GM21515 (cell line): ENCODE measurements around the gene FBLN2.

Experiments
- ATAC-seq: cut with Tn5 transposase; IDR thresholded peaks from one replicate; pipeline ENCODE4 v1.9.1; 2021; ENCODE audit not compliant: unreplicated experiment

Gene FBLN2

GRCh38 chr3:13530241-13531009, 18.5 kb upstream of the FBLN2 start:
- ATAC-seq = no peak

- ATAC-seq = no peak
These were observed 16.8 kb upstream of the FBLN2 start for GRCh38 chr3:13532085-13532484.

- no peak for ATAC-seq
These were observed 16.3 kb upstream of the FBLN2 start for GRCh38 chr3:13532631-13533030.

- ATAC-seq = no peak
These were observed 15.0 kb upstream of the FBLN2 start for GRCh38 chr3:13533885-13534301.

- no peak for ATAC-seq
These were observed 13.4 kb upstream of the FBLN2 start for GRCh38 chr3:13535526-13535875.

- ATAC-seq = no peak
These were observed 13.0 kb upstream of the FBLN2 start for GRCh38 chr3:13535905-13536304.

- no peak for ATAC-seq
These were observed 12.5 kb upstream of the FBLN2 start for GRCh38 chr3:13536432-13536831.

- no peak for ATAC-seq
These were observed 12.1 kb upstream of the FBLN2 start for GRCh38 chr3:13536832-13537231.

GRCh38 chr3:13537244-13537908, 11.5 kb upstream of the FBLN2 start:
- ATAC-seq = no peak

GRCh38 chr3:13537909-13538296, 11.0 kb upstream of the FBLN2 start:
- ATAC-seq = no peak

GRCh38 chr3:13538520-13539291, 10.2 kb upstream of the FBLN2 start:
- no peak for ATAC-seq

- no peak for ATAC-seq
These were observed 9.7 kb upstream of the FBLN2 start for GRCh38 chr3:13539292-13539638.

GRCh38 chr3:13539671-13540070, 9.3 kb upstream of the FBLN2 start:
- no peak for ATAC-seq

GRCh38 chr3:13540297-13540995, 8.5 kb upstream of the FBLN2 start:
- no peak for ATAC-seq

- ATAC-seq = no peak
These were observed 7.2 kb upstream of the FBLN2 start for GRCh38 chr3:13541691-13542090.

- ATAC-seq = no peak
These were observed 6.8 kb upstream of the FBLN2 start for GRCh38 chr3:13542142-13542541.

- ATAC-seq = no peak
These were observed 5.7 kb upstream of the FBLN2 start for GRCh38 chr3:13543253-13543652.

GRCh38 chr3:13544293-13544831, 4.6 kb upstream of the FBLN2 start:
- ATAC-seq = no peak

- ATAC-seq = no peak
These were observed 3.8 kb upstream of the FBLN2 start for GRCh38 chr3:13544951-13545651.

- ATAC-seq = no peak
These were observed 2.9 kb upstream of the FBLN2 start for GRCh38 chr3:13545952-13546454.
